Measurements from ENCODE around the gene HHAT.

GRCh38 chr1:210505601-210506496 is 177.1 kb downstream of the HHAT start:
- TF ChIP-seq CTCF (conservative IDR thresholded peaks at IDR 0.05; ENCODE audit: low read length) (no peak), EZH2phosphoT487 (IDR thresholded peaks at IDR 0.05; ENCODE audit: borderline replicate concordance) (no peak)

Measured in Loucy (cell line).